Mesenchymal stem cell (in vitro differentiated cells and primary cell): ENCODE measurements around the gene EARS2. TPM values are rescaled to one million over a fixed set of nuclear protein-coding genes. Genes with fewer than 3 reads are reported as not detected.
A peak's percentile ranks its signal among the peaks of the same experiment; 100 is the strongest.

ENCODE experiments used
- DNase-seq: peaks from one replicate; pipeline ENCODE4 v3.0.0-alpha.2; 2013
- H2AFZ ChIP-seq: one replicate; pipeline ENCODE4 v1.6.1; 2013; ENCODE audit warnings: low read depth, mild to moderate bottlenecking, control low read depth, inconsistent platforms, low read length, moderate library complexity
- H2AK5ac ChIP-seq: 2 replicates; pipeline ENCODE4 v1.6.1; 2013; ENCODE audit warnings: low read length, moderate library complexity, mild to moderate bottlenecking, inconsistent platforms; ENCODE audit not compliant: severe bottlenecking
- H2BK120ac ChIP-seq: one replicate; pipeline ENCODE4 v1.6.1; 2013; ENCODE audit warnings: low read depth, mild to moderate bottlenecking, inconsistent platforms, low read length, moderate library complexity
- H2BK12ac ChIP-seq, 2 experiments: one replicate each; pipeline ENCODE4 v1.6.1; 2013; ENCODE audit warnings: inconsistent platforms in 2 of 2, low read length in 2 of 2, mild to moderate bottlenecking in 2 of 2, moderate library complexity in 2 of 2, control low read depth in 1 of 2
- H2BK15ac ChIP-seq: one replicate; pipeline ENCODE4 v1.6.1; 2013; ENCODE audit warnings: mild to moderate bottlenecking, low read depth, inconsistent platforms; ENCODE audit not compliant: poor library complexity, severe bottlenecking
- H2BK5ac ChIP-seq: 2 replicates; pipeline ENCODE4 v1.6.1; 2013; ENCODE audit warnings: low read depth, mild to moderate bottlenecking, low read length, control low read depth, inconsistent platforms; ENCODE audit not compliant: poor library complexity, severe bottlenecking
- H3K14ac ChIP-seq, 2 experiments: one replicate each; pipeline ENCODE4 v1.6.1; 2013; ENCODE audit warnings: inconsistent platforms in 2 of 2, low read length in 2 of 2, control low read depth in 1 of 2, mild to moderate bottlenecking in 1 of 2, moderate library complexity in 1 of 2
- H3K18ac ChIP-seq, 2 experiments: one replicate each; pipeline ENCODE4 v1.6.1; 2013; ENCODE audit warnings: inconsistent platforms in 2 of 2, low read length in 2 of 2, control low read depth in 1 of 2, low read depth in 1 of 2, mild to moderate bottlenecking in 1 of 2
- H3K23ac ChIP-seq, 2 experiments: one replicate each; pipeline ENCODE4 v1.6.1; 2013; ENCODE audit warnings: inconsistent platforms in 2 of 2, low read length in 2 of 2, mild to moderate bottlenecking in 2 of 2, moderate library complexity in 2 of 2, control low read depth in 1 of 2
- H3K27ac ChIP-seq: 2 replicates; pipeline ENCODE4 v1.5.1; 2013; ENCODE audit warnings: mild to moderate bottlenecking, moderate library complexity, low read length, control low read depth, inconsistent platforms; ENCODE audit not compliant: poor library complexity, severe bottlenecking
- H3K27me3 ChIP-seq, 2 experiments: 2 replicates each; pipeline versions ENCODE4 v1.6.1 to v1.7.0; 2013; ENCODE audit warnings: low read length in 2 of 2, mild to moderate bottlenecking in 2 of 2, moderate library complexity in 2 of 2, control low read depth in 1 of 2, inconsistent platforms in 1 of 2; ENCODE audit not compliant: control insufficient read depth in 1 of 2, insufficient read depth in 1 of 2
- H3K36me3 ChIP-seq, 2 experiments: 2 replicates each; pipeline versions ENCODE4 v1.6.1 to v1.7.0; 2013; ENCODE audit warnings: low read length in 2 of 2, control low read depth in 1 of 2, inconsistent platforms in 1 of 2, low read depth in 1 of 2, mild to moderate bottlenecking in 1 of 2; ENCODE audit not compliant: insufficient read depth in 2 of 2, control insufficient read depth in 1 of 2
- H3K4ac ChIP-seq, 2 experiments: one replicate each; pipeline ENCODE4 v1.6.1; 2013; ENCODE audit warnings: inconsistent platforms in 2 of 2, low read length in 2 of 2, mild to moderate bottlenecking in 2 of 2, moderate library complexity in 2 of 2, control low read depth in 1 of 2, low read depth in 1 of 2
- H3K4me1 ChIP-seq: 2 replicates; pipeline ENCODE4 v1.6.1; 2013; ENCODE audit warnings: low read depth, low read length, control low read depth; ENCODE audit not compliant: control insufficient read depth, insufficient read depth
- H3K4me2 ChIP-seq: 2 replicates; pipeline ENCODE4 v1.6.1; 2013; ENCODE audit warnings: low read length, mild to moderate bottlenecking, inconsistent platforms; ENCODE audit not compliant: poor library complexity, severe bottlenecking
- H3K4me3 ChIP-seq, 2 experiments: 2 replicates each; pipeline versions ENCODE4 v1.5.1 to v1.7.0; 2013; ENCODE audit warnings: low read length in 2 of 2, mild to moderate bottlenecking in 2 of 2, control low read depth in 1 of 2, low read depth in 1 of 2; ENCODE audit not compliant: insufficient read depth in 1 of 2
- H3K79me1 ChIP-seq: replicated peaks from 2 replicates; pipeline ENCODE4 v1.6.1; 2013; ENCODE audit warnings: mild to moderate bottlenecking, control low read depth, low read length, inconsistent platforms; ENCODE audit not compliant: poor library complexity, severe bottlenecking
- H3K9ac ChIP-seq: 2 replicates; pipeline ENCODE4 v1.7.0; 2013; ENCODE audit warnings: mild to moderate bottlenecking, low read length, moderate library complexity
- H3K9me3 ChIP-seq: 2 replicates; pipeline ENCODE4 v1.7.0; 2013; ENCODE audit warnings: mild to moderate bottlenecking, low read length; ENCODE audit not compliant: control insufficient read depth
- H4K8ac ChIP-seq: one replicate; pipeline ENCODE4 v1.6.1; 2013; ENCODE audit warnings: inconsistent platforms, mild to moderate bottlenecking, low read length, moderate library complexity
- H4K91ac ChIP-seq: one replicate; pipeline ENCODE4 v1.6.1; 2013; ENCODE audit warnings: mild to moderate bottlenecking, low read length, inconsistent platforms
- WGBS: methylation state at CpG from one replicate; pipeline ENCODE4 v1.1.7; 2013; ENCODE audit warnings: mixed read lengths; 5-methylcytosine and 5-hydroxymethylcytosine counted together
- polyA plus RNA-seq, 2 experiments: library from polyadenylated mRNA; stranded (reverse); fragments of 200-250 nt; gene quantifications; one replicate each; pipeline ENCODE4 v1.2.3, GENCODE V29; 2013

The EARS2 gene
- polyA plus RNA-seq (2013, experiment 1 of 2), result 9.8 TPM
- 9.5 TPM for polyA plus RNA-seq (2013, experiment 2 of 2)

DNA sequence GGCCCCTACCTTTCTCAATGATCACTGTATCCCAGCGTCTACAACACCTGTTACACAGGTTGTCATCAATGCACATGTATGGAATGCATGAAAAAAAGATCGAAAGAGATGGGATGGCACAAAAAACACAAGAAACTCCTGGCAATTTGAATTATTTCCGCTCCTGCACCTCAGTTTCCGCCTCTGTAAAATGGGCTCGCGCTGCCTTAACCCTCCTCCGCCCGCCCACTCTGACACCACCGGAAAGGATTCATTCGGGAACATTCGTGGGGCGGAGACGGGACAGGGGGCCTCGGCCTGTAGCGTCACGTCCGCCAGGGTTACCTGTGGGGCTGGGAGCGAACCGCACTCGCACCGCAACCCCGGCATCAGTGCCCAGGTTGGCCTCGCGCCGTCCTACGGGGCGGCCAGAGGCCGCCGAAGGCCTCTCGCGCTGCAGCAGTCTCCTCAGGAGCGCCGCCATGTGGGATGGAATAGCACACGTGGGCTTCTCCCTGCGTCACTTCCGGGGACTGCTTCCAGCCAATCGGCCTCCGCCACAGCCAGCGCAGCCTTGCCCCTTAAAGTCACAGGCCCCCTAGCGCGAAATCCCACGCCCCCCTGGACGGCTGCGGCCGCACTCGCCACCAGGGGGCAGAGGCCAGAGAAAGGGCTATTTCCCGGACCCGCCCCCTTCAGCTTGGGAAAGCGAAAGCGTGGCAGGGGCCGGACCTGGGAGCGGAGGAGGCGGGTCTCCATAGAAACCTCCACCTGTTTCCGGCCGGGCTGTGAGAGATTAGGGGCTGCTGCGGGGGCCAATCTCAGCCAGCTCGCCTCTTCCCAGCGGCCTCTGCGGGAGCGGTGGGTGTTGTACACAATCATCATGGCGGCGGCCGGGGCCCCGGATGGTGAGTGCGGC, at the start of gene EARS2, which contains the start of gene UBFD1:
Gene EARS2 (minus strand): TSS at position 470 of the 898 bp plus-strand sequence. CDS start 7 bp downstream, at position 463.
Gene UBFD1 (plus strand): TSS at position 847 of the 898 bp plus-strand sequence. CDS start 16 bp downstream, at position 863.
- WGBS, result 2% methylated on average over 56 of the region's 65 CpGs
- Histone ChIP-seq H2BK15ac (peak within 1 kb of the TSS; percentile 12), H3K4me2 (peak within 1 kb of the TSS; percentile 75), H4K8ac (peak within 1 kb of the TSS; percentile 85), H3K27ac (peak within 1 kb of the TSS; percentile 31), H4K91ac (peak within 1 kb of the TSS; percentile 36), H3K36me3 (peaks cover 15 to 40% of the 10 kb centered on the region in 2 experiments), H3K18ac (peak within 1 kb of the TSS; percentile 75 to 84), H3K79me1 (peaks cover 22% of the 10 kb centered on the region), H2BK12ac (peak within 1 kb of the TSS in 1 of 2 experiments; percentile 45), H2AK5ac (peak within 1 kb of the TSS; percentile 70), H3K4me1 (no peaks in the 10 kb centered on the region), H3K4ac (peak within 1 kb of the TSS; percentile 78 to 95), H3K4me3 (peak within 1 kb of the TSS; percentile 93 to 98), H2BK120ac (peak within 1 kb of the TSS; percentile 85), H2AFZ (peak within 1 kb of the TSS; percentile 90), H3K9ac (peak within 1 kb of the TSS; percentile 99), H3K9me3 (no peaks in the 10 kb centered on the region), H3K27me3 (no peaks in the 10 kb centered on the region), H3K14ac (peak within 1 kb of the TSS in 1 of 2 experiments; percentile 96), H3K23ac (peak within 1 kb of the TSS in 1 of 2 experiments; percentile 72), H2BK5ac (peak within 1 kb of the TSS; percentile 88)
- DNase-seq, result peak; percentile 99

DNA sequence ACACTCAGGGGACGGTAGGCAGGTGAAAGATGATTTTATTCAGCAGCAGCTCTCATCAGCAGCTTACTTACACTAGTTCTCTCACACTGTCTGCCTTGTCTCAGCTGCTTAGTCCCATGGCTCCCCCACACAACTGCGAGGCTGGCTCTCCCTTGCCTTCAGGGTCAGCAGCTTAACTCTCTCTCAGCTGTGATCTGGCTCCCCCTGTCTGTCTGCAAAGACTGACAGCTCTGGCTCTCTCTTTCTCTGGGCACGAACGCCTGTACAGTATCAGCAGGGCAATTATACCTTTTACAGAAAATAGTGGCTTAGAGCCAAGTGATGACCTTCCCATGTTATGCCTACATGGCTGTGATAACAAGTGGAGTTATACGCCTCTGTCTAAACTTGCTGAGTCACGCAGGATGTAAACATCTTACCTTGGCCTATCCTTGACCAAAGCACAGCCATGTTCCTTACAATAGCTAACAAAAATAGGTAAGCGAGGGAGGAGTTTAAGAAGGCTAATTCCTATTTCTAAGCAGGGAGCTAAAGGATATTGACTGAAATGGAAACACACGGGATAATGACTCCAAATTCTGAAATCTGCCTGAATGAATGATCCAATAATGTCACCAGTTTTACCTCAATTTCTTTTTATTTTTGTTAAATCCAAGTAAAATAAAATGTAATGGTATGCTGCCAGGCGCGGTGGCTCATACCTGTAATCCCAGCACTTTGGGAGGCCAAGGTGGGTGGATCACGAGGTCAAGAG, 40.0 kb upstream of the EARS2 start:
- no peak overlapping the region for H2AFZ ChIP-seq
- no peak overlapping the region for H2BK15ac ChIP-seq
- H3K4me3 ChIP-seq, result no peak overlapping the region
- no peak overlapping the region for H2BK120ac ChIP-seq
- H3K18ac ChIP-seq, result no peak overlapping the region
- no peak overlapping the region for H3K9ac ChIP-seq
- DNase-seq, result no peak
- 82% methylated on average over 10 of the region's 11 CpGs for WGBS
- H3K27ac ChIP-seq, result no peak overlapping the region
- no peak overlapping the region for H2BK5ac ChIP-seq
- H3K36me3 ChIP-seq, result peaks cover 11 to 26% of the 10 kb centered on the region in 2 experiments
- peaks cover 7% of the 10 kb centered on the region for H3K4me1 ChIP-seq
- H3K14ac ChIP-seq, result no peak overlapping the region
- H4K91ac ChIP-seq, result no peak overlapping the region
- H3K27me3 ChIP-seq, result no peaks in the 10 kb centered on the region
- H3K9me3 ChIP-seq, result no peaks in the 10 kb centered on the region
- H3K23ac ChIP-seq, result no peak overlapping the region
- H3K4ac ChIP-seq, result no peak overlapping the region
- no peaks in the 10 kb centered on the region for H3K79me1 ChIP-seq
- peak overlapping the region; percentile 3 for H2AK5ac ChIP-seq
- no peak overlapping the region for H2BK12ac ChIP-seq
- peak overlapping the region; percentile 80 for H4K8ac ChIP-seq
- no peak overlapping the region for H3K4me2 ChIP-seq

DNA sequence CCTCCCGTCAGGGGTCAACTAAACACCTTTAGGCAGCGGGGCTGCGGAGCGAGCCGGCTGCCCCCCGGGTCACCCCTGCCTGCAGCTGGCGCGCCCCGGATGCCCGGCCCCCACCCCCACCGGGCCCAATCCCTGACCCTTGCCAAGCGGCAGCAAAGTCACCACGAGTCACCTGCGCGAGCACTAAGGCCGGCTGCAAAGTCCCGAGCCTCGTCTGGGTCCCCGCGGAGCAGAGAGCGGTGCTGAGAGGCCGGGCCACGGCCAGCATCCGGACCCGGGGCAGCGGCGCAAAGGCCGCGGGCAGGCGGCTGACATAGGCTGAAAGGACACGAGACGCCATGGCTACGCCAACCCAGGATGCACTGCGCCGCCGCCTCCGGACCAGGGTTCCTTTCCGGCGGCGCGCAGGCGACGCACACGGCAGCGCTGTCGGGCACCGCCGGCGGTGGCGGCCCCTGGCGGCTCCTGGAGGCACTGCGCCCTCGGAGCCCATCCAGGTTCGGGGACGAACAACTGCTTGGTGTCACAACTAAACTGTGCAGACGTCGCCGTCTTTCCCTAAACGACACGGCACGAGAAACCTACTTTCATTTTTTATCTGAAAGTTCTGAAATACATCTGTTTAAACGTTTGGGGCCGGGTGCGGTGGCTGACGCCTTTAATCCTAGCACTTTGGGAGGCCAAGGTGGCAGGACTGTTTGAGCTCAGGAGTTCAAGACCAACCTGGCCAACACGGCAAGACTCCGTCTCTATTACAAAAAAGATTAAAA, 39.0 kb upstream of the EARS2 start, which contains the start of gene NDUFAB1:
Gene NDUFAB1 (minus strand): TSS at position 366 of the 770 bp plus-strand sequence. CDS start 26 bp downstream, at position 340.
- Histone ChIP-seq H4K91ac (peak within 1 kb of the TSS; percentile 75), H3K27me3 (no peaks in the 10 kb centered on the region), H2AK5ac (peak within 1 kb of the TSS; percentile 3), H3K9ac (peak within 1 kb of the TSS; percentile 98), H3K79me1 (peaks cover 3% of the 10 kb centered on the region), H3K4me1 (peaks cover 7% of the 10 kb centered on the region), H3K18ac (peak within 1 kb of the TSS; percentile 58 to 99), H4K8ac (peak within 1 kb of the TSS; percentile 99), H2BK5ac (peak within 1 kb of the TSS; percentile 67), H3K23ac (no peak within 1 kb of the TSS), H3K36me3 (peaks cover 16 to 28% of the 10 kb centered on the region in 2 experiments), H2BK120ac (peak within 1 kb of the TSS; percentile 85), H3K4me2 (peak within 1 kb of the TSS; percentile 94), H3K27ac (no peak within 1 kb of the TSS), H2BK15ac (peak within 1 kb of the TSS; percentile 80), H2AFZ (peak within 1 kb of the TSS; percentile 20), H3K14ac (peak within 1 kb of the TSS in 1 of 2 experiments; percentile 47), H2BK12ac (no peak within 1 kb of the TSS), H3K9me3 (no peaks in the 10 kb centered on the region), H3K4me3 (peak within 1 kb of the TSS; percentile 93 to 100), H3K4ac (peak within 1 kb of the TSS; percentile 81 to 87)
- peak; percentile 91 for DNase-seq
- WGBS, result 1% methylated on average over 65 of the region's 67 CpGs
